HepG2 (cell line): ENCODE data around the gene UBE2I. TPM values are rescaled to one million over a fixed set of nuclear protein-coding genes. Genes with fewer than 3 reads are reported as not detected.

Experiments
- AKNA ChIP-seq: sonication (generic); formaldehyde crosslinking; IDR thresholded peaks from 2 replicates; pipeline ENCODE4 v1.4.0; 2020; ENCODE audit warnings: missing genetic modification reagents, borderline replicate concordance
- DR1 ChIP-seq: sonication (generic); formaldehyde crosslinking; IDR thresholded peaks from 2 replicates; pipeline ENCODE4 v1.8.0; 2021; ENCODE audit warnings: mild to moderate bottlenecking, missing genetic modification reagents, inconsistent platforms
- HNRNPUL1 ChIP-seq: fragments of 200-400 bp; formaldehyde crosslinking; IDR thresholded peaks from 2 replicates; pipeline ENCODE4 v1.6.1; 2017; ENCODE audit warnings: low read depth, mild to moderate bottlenecking, low read length, moderate library complexity
- MED8 ChIP-seq: sonication (generic); formaldehyde crosslinking; IDR thresholded peaks from 2 replicates; pipeline ENCODE4 v1.8.1; 2023; ENCODE audit warnings: mild to moderate bottlenecking, missing genetic modification reagents; ENCODE audit not compliant: insufficient replicate concordance
- MXD3 ChIP-seq: IDR thresholded peaks from 2 replicates; pipeline ENCODE4 v1.6.1; 2016; ENCODE audit warnings: mild to moderate bottlenecking, missing biosample characterization, missing genetic modification reagents
- NKX3-1 ChIP-seq: sonication (generic); formaldehyde crosslinking; IDR thresholded peaks from 2 replicates; pipeline ENCODE4 v1.5.0; 2020; ENCODE audit warnings: missing genetic modification reagents
- RFX5 ChIP-seq: IDR thresholded peaks from 2 replicates; pipeline ENCODE4 v1.6.1; 2011; ENCODE audit warnings: low read depth, low read length, improper control_type of control experiment
- YEATS4 ChIP-seq: sonication (generic); formaldehyde crosslinking; IDR thresholded peaks from 2 replicates; pipeline ENCODE4 v1.4.0; 2020; ENCODE audit warnings: missing genetic modification reagents, borderline replicate concordance
- ZFX ChIP-seq: sonication (generic); formaldehyde crosslinking; IDR thresholded peaks from 2 replicates; pipeline ENCODE4 v1.4.0; 2020; ENCODE audit warnings: mild to moderate bottlenecking, low read depth, missing genetic modification reagents, moderate library complexity
- ZNF407 ChIP-seq: sonication (generic); formaldehyde crosslinking; IDR thresholded peaks from one replicate; pipeline ENCODE4 v1.5.1; 2020; ENCODE audit warnings: mild to moderate bottlenecking, missing genetic modification reagents; ENCODE audit errors: not compliant biosample characterization
- ZNF580 ChIP-seq: IDR thresholded peaks from 2 replicates; pipeline ENCODE4 v1.6.1; 2016; ENCODE audit warnings: low read depth, borderline replicate concordance
- ZNF639 ChIP-seq: conservative IDR thresholded peaks from 2 replicates; pipeline ENCODE4 v1.6.1; 2018; ENCODE audit warnings: missing genetic modification reagents
- polyA plus RNA-seq, 8 experiments: library from polyadenylated mRNA; depleted of rRNA in 3 of 8; stranded (reverse) in 7 of 8; unstranded in 1 of 8; fragments of >200 nt; fragmentation: Illumina TruSeq in 4 of 8; extraction: Trizol in 4 of 8; gene quantifications; 2 replicates each; pipeline versions ENCODE4 v1.2.1 to v1.2.3, GENCODE V29; 2011 to 2016; ENCODE audit warnings: low read depth in 4 of 8, missing spikeins in 1 of 8, mixed read lengths in 1 of 8; ENCODE audit not compliant: insufficient read depth in 1 of 8
- total RNA-seq, 5 experiments: library from RNA; depleted of rRNA; stranded (reverse); fragments of >200 nt; fragmentation: Illumina TruSeq; extraction: Trizol; gene quantifications; 2 replicates each; pipeline ENCODE4 v1.2.3, GENCODE V29; 2016; ENCODE audit warnings: low read depth in 1 of 5

The UBE2I gene
- total and polyA plus RNA-seq, 2 of the 13 experiments (the other 11 are each of a cell fraction or from before 2014, with no cell fraction given), result 75.8 to 98.9 TPM

GRCh38 chr16:1331712-1332617 lies 22.5 kb downstream of the UBE2I start (continued):
- TF ChIP-seq AKNA (CRISPR knock-in tag) (no peak), ZNF407 (CRISPR knock-in tag) (no peak), MXD3 (CRISPR knock-in tag) (no peak), ZFX (peak; percentile 73), NKX3-1 (CRISPR knock-in tag) (no peak), DR1 (CRISPR knock-in tag) (no peak), ZNF639 (CRISPR knock-in tag) (no peak), YEATS4 (CRISPR knock-in tag) (peak; percentile 30; the same call in 1 of the 2 replicates), RFX5 (peak; percentile 50; the same call in 1 of the 2 replicates), MED8 (no peak), HNRNPUL1 (no peak), ZNF580 (CRISPR knock-in tag) (peak; percentile 30; the same call in 1 of the 2 replicates)
